ENCODE data around the gene NASP. TPM values are rescaled to one million over a fixed set of nuclear protein-coding genes. Genes with fewer than 3 reads are reported as not detected.

NASP gene
- total RNA-seq, 1 donor from 2014 or later, result 16.6 TPM

GRCh38 chr1:45617618-45618017 lies 33.8 kb downstream of the NASP start:
- FAIRE-seq (no peak), DNase-seq (ENCODE audit: low read depth) (peak; percentile 64)
- H3K36me3 ChIP-seq (ENCODE audit: control insufficient read depth, insufficient read depth, low read length), result peaks cover 10% of the 10 kb centered on the region
- no peak overlapping the region for H3K4me3 ChIP-seq (ENCODE audit: low read depth, low read length)
- H3K27me3 ChIP-seq (ENCODE audit: control insufficient read depth, insufficient read depth, low read length), result no peaks in the 10 kb centered on the region
- TF ChIP-seq CTCF (IDR thresholded peaks at IDR 0.05; ENCODE audit: insufficient read depth, low read length, severe bottlenecking), result no peak

GRCh38 chr1:45619149-45619921 lies 35.5 kb downstream of the NASP start:
- Histone ChIP-seq H3K36me3 (ENCODE audit: control insufficient read depth, insufficient read depth, low read length) (peaks cover 10% of the 10 kb centered on the region), H3K4me3 (ENCODE audit: low read depth, low read length) (no peak overlapping the region), H3K27me3 (ENCODE audit: control insufficient read depth, insufficient read depth, low read length) (no peaks in the 10 kb centered on the region)
- no peak for FAIRE-seq
- TF ChIP-seq CTCF (IDR thresholded peaks at IDR 0.05; ENCODE audit: insufficient read depth, low read length, severe bottlenecking), result no peak
- DNase-seq (ENCODE audit: low read depth), result no peak

GRCh38 chr1:45620588-45621500 lies 37.0 kb downstream of the NASP start:
- H3K27me3 ChIP-seq (ENCODE audit: control insufficient read depth, insufficient read depth, low read length), result no peaks in the 10 kb centered on the region
- TF ChIP-seq CTCF (IDR thresholded peaks at IDR 0.05; ENCODE audit: insufficient read depth, low read length, severe bottlenecking), result no peak
- DNase-seq (ENCODE audit: low read depth) (no peak), FAIRE-seq (peak; percentile 75)
- H3K4me3 ChIP-seq (ENCODE audit: low read depth, low read length), result no peak overlapping the region
- H3K36me3 ChIP-seq (ENCODE audit: control insufficient read depth, insufficient read depth, low read length), result peaks cover 10% of the 10 kb centered on the region

GRCh38 chr1:45621501-45621836 lies 37.6 kb downstream of the NASP start:
- FAIRE-seq (no peak), DNase-seq (ENCODE audit: low read depth) (no peak)
- no peak overlapping the region for H3K4me3 ChIP-seq (ENCODE audit: low read depth, low read length)
- H3K36me3 ChIP-seq (ENCODE audit: control insufficient read depth, insufficient read depth, low read length), result peaks cover 10% of the 10 kb centered on the region
- no peak for TF ChIP-seq CTCF (IDR thresholded peaks at IDR 0.05; ENCODE audit: insufficient read depth, low read length, severe bottlenecking)
- no peaks in the 10 kb centered on the region for H3K27me3 ChIP-seq (ENCODE audit: control insufficient read depth, insufficient read depth, low read length)

- TF ChIP-seq CTCF (IDR thresholded peaks at IDR 0.05; ENCODE audit: insufficient read depth, low read length, severe bottlenecking), result no peak
- no peaks in the 10 kb centered on the region for H3K27me3 ChIP-seq (ENCODE audit: control insufficient read depth, insufficient read depth, low read length)
- FAIRE-seq, result peak; percentile 36
- H3K4me3 ChIP-seq (ENCODE audit: low read depth, low read length), result no peak overlapping the region
- DNase-seq (ENCODE audit: low read depth), result no peak
- peaks cover 8% of the 10 kb centered on the region for H3K36me3 ChIP-seq (ENCODE audit: control insufficient read depth, insufficient read depth, low read length)
Measured at GRCh38 chr1:45621895-45622523, 38.2 kb downstream of the NASP start.
